H1 (cell line): ENCODE results near the gene KRTAP12-2. TPM values are rescaled to one million over a fixed set of nuclear protein-coding genes. Genes with fewer than 3 reads are reported as not detected.

Experiments used
- CTCF ChIA-PET: fragments of 300-600 bp; sonication (Branson Sonifier 250); formaldehyde crosslinking; loops from one replicate; lab custom pipeline; 2021; ENCODE audit not compliant: partially characterized antibody; lab: Charles Lee
- POLR2A ChIA-PET: fragments of 300-600 bp; sonication (Branson Sonifier 250); formaldehyde crosslinking; loops from one replicate; lab custom pipeline; 2021; ENCODE audit warnings: inconsistent platforms; ENCODE audit not compliant: partially characterized antibody; lab: Charles Lee
- DNase-seq, 2 experiments: peaks; one replicate each; pipeline versions ENCODE4 v3.0.0 to v3.0.0-alpha.2; 2010 to 2022; ENCODE audit warnings: low spot score in 2 of 2, low read depth in 1 of 2, mixed read lengths in 1 of 2
- FAIRE-seq: peaks from 2 replicates; lab custom pipeline; 2011; peaks lifted over from hg19 to GRCh38; lab: Jason Lieb, UNC
- H2AFZ ChIP-seq: 2 replicates; pipeline ENCODE4 v1.8.1; 2012; ENCODE audit warnings: low read length, inconsistent platforms
- H2AK5ac ChIP-seq: 2 replicates; pipeline ENCODE4 v1.6.1; 2013; ENCODE audit warnings: low read depth, low read length
- H2BK120ac ChIP-seq: replicated peaks from 2 replicates; pipeline ENCODE3; 2013; ENCODE audit warnings: low read depth, low read length, inconsistent platforms
- H2BK12ac ChIP-seq: 2 replicates; pipeline ENCODE4 v1.6.1; 2013; ENCODE audit warnings: low read depth, low read length
- H2BK15ac ChIP-seq: 2 replicates; pipeline ENCODE4 v1.6.1; 2013; ENCODE audit warnings: low read length
- H2BK20ac ChIP-seq: 2 replicates; pipeline ENCODE4 v1.6.1; 2013; ENCODE audit warnings: low read length
- H2BK5ac ChIP-seq: 2 replicates; pipeline ENCODE4 v1.6.1; 2013; ENCODE audit warnings: low read depth, low read length
- H3K14ac ChIP-seq: 2 replicates; pipeline ENCODE4 v1.6.1; 2013; ENCODE audit warnings: inconsistent platforms; ENCODE audit not compliant: insufficient read length
- H3K18ac ChIP-seq: 2 replicates; pipeline ENCODE4 v1.6.1; 2013; ENCODE audit warnings: low read length; ENCODE audit errors: extremely low read depth
- H3K23ac ChIP-seq: 2 replicates; pipeline ENCODE4 v1.6.1; 2013; ENCODE audit warnings: inconsistent platforms; ENCODE audit not compliant: insufficient read length
- H3K23me2 ChIP-seq: 2 replicates; pipeline ENCODE4 v1.6.1; 2013; ENCODE audit warnings: low read depth, low read length
- H3K27ac ChIP-seq: 2 replicates; pipeline ENCODE4 v1.6.1; 2011; ENCODE audit warnings: low read depth, low read length, inconsistent platforms
- H3K27me3 ChIP-seq, 4 experiments: replicated peaks in 1 of 4; 1 replicate in 1 of 4; 2 replicates in 3 of 4; pipeline versions ENCODE4 v1.6.1 to v1.8.1; 2011 to 2013; ENCODE audit warnings: low read length in 3 of 4, mild to moderate bottlenecking in 3 of 4, inconsistent platforms in 2 of 4, mixed read lengths in 2 of 4, moderate library complexity in 1 of 4; ENCODE audit not compliant: control insufficient read depth in 3 of 4, insufficient read depth in 3 of 4; ENCODE audit errors: extremely low read depth in 1 of 4
- H3K36me3 ChIP-seq, 4 experiments: 2 replicates each; pipeline versions ENCODE4 v1.6.1 to v1.8.1; 2011 to 2013; ENCODE audit warnings: mild to moderate bottlenecking in 4 of 4, low read length in 3 of 4, moderate library complexity in 2 of 4, control low read depth in 1 of 4, inconsistent platforms in 1 of 4; ENCODE audit not compliant: insufficient read depth in 4 of 4, control insufficient read depth in 2 of 4
- H3K4ac ChIP-seq: replicated peaks from 2 replicates; pipeline ENCODE3; 2013; ENCODE audit warnings: low read length, low read depth, mixed read lengths, inconsistent platforms; ENCODE audit not compliant: insufficient read length
- H3K4me1 ChIP-seq, 4 experiments: replicated peaks in 1 of 4; 1 replicate in 1 of 4; 2 replicates in 3 of 4; pipeline versions ENCODE4 v1.6.1 to v1.8.1; 2011 to 2013; ENCODE audit warnings: low read length in 3 of 4, inconsistent platforms in 2 of 4, mixed read lengths in 1 of 4; ENCODE audit not compliant: insufficient read depth in 4 of 4, control insufficient read depth in 3 of 4
- H3K4me2 ChIP-seq, 2 experiments: 2 replicates each; pipeline versions ENCODE4 v1.6.1 to v1.8.1; 2011 to 2013; ENCODE audit warnings: low read depth in 2 of 2, low read length in 2 of 2, control low read depth in 1 of 2, inconsistent platforms in 1 of 2, mild to moderate bottlenecking in 1 of 2; ENCODE audit not compliant: insufficient read depth in 1 of 2
- H3K4me3 ChIP-seq, 4 experiments: fragments of 200-600, 300-600 bp in 1 of 4; sonication (generic), shearing (Covaris generic), sonication (Bioruptor Twin) in 1 of 4; 2 replicates each; pipeline versions ENCODE4 v1.5.1 to v1.8.1; 2011 to 2016; ENCODE audit warnings: low read length in 4 of 4, low read depth in 3 of 4, control low read depth in 2 of 4, inconsistent platforms in 2 of 4, mild to moderate bottlenecking in 2 of 4, mixed read lengths in 1 of 4, moderate library complexity in 1 of 4; ENCODE audit not compliant: insufficient read depth in 2 of 4; ENCODE audit errors: extremely low read depth in 1 of 4
- H3K56ac ChIP-seq: replicated peaks from 2 replicates; pipeline ENCODE3; 2013; ENCODE audit warnings: low read depth, mild to moderate bottlenecking, mixed read lengths, low read length, inconsistent platforms; ENCODE audit not compliant: insufficient read length
- H3K79me1 ChIP-seq: 2 replicates; pipeline ENCODE4 v1.6.1; 2013; ENCODE audit warnings: low read depth, low read length, control low read depth
- H3K79me2 ChIP-seq, 2 experiments: 2 replicates each; pipeline versions ENCODE4 v1.6.1 to v1.8.1; 2012 to 2013; ENCODE audit warnings: low read length in 2 of 2, mild to moderate bottlenecking in 2 of 2, inconsistent platforms in 1 of 2; ENCODE audit not compliant: insufficient read depth in 2 of 2, control insufficient read depth in 1 of 2
- H3K9ac ChIP-seq, 4 experiments: replicated peaks in 1 of 4; 1 replicate in 1 of 4; 2 replicates in 3 of 4; pipeline versions ENCODE4 v1.6.1 to v1.8.1; 2011 to 2013; ENCODE audit warnings: low read depth in 3 of 4, low read length in 3 of 4, control low read depth in 2 of 4, mild to moderate bottlenecking in 2 of 4, moderate library complexity in 2 of 4, inconsistent platforms in 1 of 4; ENCODE audit errors: extremely low read depth in 1 of 4
- H3K9me3 ChIP-seq, 2 experiments: 2 replicates each; pipeline versions ENCODE4 v1.6.1 to v1.8.1; 2012 to 2013; ENCODE audit warnings: mild to moderate bottlenecking in 2 of 2, moderate library complexity in 2 of 2, control low read depth in 1 of 2, inconsistent platforms in 1 of 2, low read depth in 1 of 2, low read length in 1 of 2, mixed read lengths in 1 of 2; ENCODE audit not compliant: insufficient read depth in 2 of 2
- H4K20me1 ChIP-seq, 2 experiments: replicated peaks in 1 of 2; 2 replicates each; pipeline versions ENCODE3 to v1.8.1; 2011 to 2013; ENCODE audit warnings: inconsistent platforms in 2 of 2, low read length in 2 of 2, mild to moderate bottlenecking in 1 of 2; ENCODE audit not compliant: insufficient read depth in 2 of 2, control insufficient read depth in 1 of 2
- H4K5ac ChIP-seq: 2 replicates; pipeline ENCODE4 v1.6.1; 2013; ENCODE audit warnings: low read length, low read depth, mixed read lengths, inconsistent platforms; ENCODE audit not compliant: insufficient read length
- H4K8ac ChIP-seq: 2 replicates; pipeline ENCODE4 v1.8.0; 2013; ENCODE audit warnings: mild to moderate bottlenecking, moderate library complexity, low read length, inconsistent platforms; ENCODE audit not compliant: insufficient read depth; ENCODE audit errors: extremely low read depth
- H4K91ac ChIP-seq: replicated peaks from 2 replicates; pipeline ENCODE3; 2013; ENCODE audit warnings: low read length, mixed read lengths, inconsistent platforms; ENCODE audit not compliant: insufficient read length
- BACH1 ChIP-seq: IDR thresholded peaks from 2 replicates; pipeline ENCODE4 v1.6.1; 2012; ENCODE audit warnings: low read length, improper control_type of control experiment
- GTF2F1 ChIP-seq: IDR thresholded peaks from 2 replicates; pipeline ENCODE4 v1.6.1; 2012; ENCODE audit warnings: low read depth, low read length, improper control_type of control experiment, borderline replicate concordance
- HDAC2 ChIP-seq, 2 experiments: fragments of 300-600 bp in 1 of 2; sonication (generic) in 1 of 2; IDR thresholded peaks; 2 replicates each; pipeline ENCODE4 v1.6.1; 2011 to 2012; ENCODE audit warnings: low read depth in 2 of 2, low read length in 2 of 2, mild to moderate bottlenecking in 2 of 2, moderate library complexity in 2 of 2, borderline replicate concordance in 1 of 2, inconsistent platforms in 1 of 2
- KDM1A ChIP-seq: fragments of 200-600, 300-600 bp; sonication (generic); IDR thresholded peaks from 2 replicates; pipeline ENCODE4 v1.7.1; 2016; ENCODE audit warnings: mild to moderate bottlenecking, low read length, borderline replicate concordance
- MAX ChIP-seq: IDR thresholded peaks from 2 replicates; pipeline ENCODE4 v1.6.1; 2012; ENCODE audit warnings: inconsistent platforms
- POLR2AphosphoS5 ChIP-seq: IDR thresholded peaks from 2 replicates; pipeline ENCODE4 v1.6.1; 2011; ENCODE audit warnings: low read depth, low read length
- RBBP5 ChIP-seq: IDR thresholded peaks from 2 replicates; pipeline ENCODE4 v1.7.1; 2012; ENCODE audit warnings: low read depth, mild to moderate bottlenecking, inconsistent platforms, low read length, moderate library complexity, borderline replicate concordance
- SUZ12 ChIP-seq: fragments of 200-600 bp; sonication (generic); IDR thresholded peaks from 2 replicates; pipeline ENCODE4 v1.6.1; 2012; ENCODE audit warnings: mild to moderate bottlenecking, inconsistent platforms, low read length, moderate library complexity, mixed read lengths
- WGBS, 2 experiments: shearing (Covaris generic) in 1 of 2; methylation state at CpG; one replicate each; pipeline versions ENCODE4 v1.1.6 to v1.1.7; 2013 to 2015; ENCODE audit warnings: low lambda C conversion rate in 2 of 2, mixed read lengths in 2 of 2, inconsistent platforms in 1 of 2, low coverage in 1 of 2, missing lambda C conversion rate in 1 of 2; ENCODE audit not compliant: insufficient replicate concordance in 2 of 2, insufficient coverage in 1 of 2, insufficient read length in 1 of 2; ENCODE audit errors: extremely low coverage in 1 of 2, missing lambda C conversion rate in 1 of 2; 5-methylcytosine and 5-hydroxymethylcytosine counted together
- polyA plus RNA-seq, 7 experiments: library from polyadenylated mRNA; depleted of rRNA in 3 of 7; stranded (reverse) in 5 of 7; unstranded in 2 of 7; fragments of >200 nt in 5 of 7; fragments of 200-250 nt in 2 of 7; gene quantifications; 1 replicate in 5 of 7; 2 replicates in 1 of 7; 4 replicates in 1 of 7; pipeline versions ENCODE4 v1.2.1 to v1.2.3, GENCODE V29; 2011 to 2013; ENCODE audit warnings: missing spikeins in 2 of 7, mixed read lengths in 2 of 7
- total RNA-seq: library from RNA; stranded (reverse); fragmentation: NEBNext Ultra II Directional; extraction: Animal tissue kit (Norgen Biotek cat#: 25700); gene quantifications from 2 replicates; pipeline ENCODE4 v1.2.1, GENCODE V29; 2021

Gene KRTAP12-2
- total and polyA plus RNA-seq, 2 of the 8 experiments (the other 6 are each of a cell fraction or from before 2014, with no cell fraction given), result 0.50 TPM; not detected in 1

GRCh38 chr21:44706026-44706705, 39.4 kb upstream of the KRTAP12-2 start:
- peaks cover 3% of the 10 kb centered on the region; the same call in 1 of the 2 replicates for H3K79me1 ChIP-seq
- WGBS, 2 experiments, result 3% methylated on average over 49 of the region's 54 CpGs; no CpG with 5 or more reads in 1 of the 2 experiments
- peak overlapping the region; percentile 100 for H2BK12ac ChIP-seq
- peak overlapping the region; percentile 99 for H3K18ac ChIP-seq
- ChIA-PET CTCF (interaction anchor here (1.0 kb wide), 1 partner anchor 87 kb away, joined by 3 read pairs; no protein-coding TSS in a partner anchor), POLR2A (interaction anchor here (0.9 to 1.2 kb wide), 4 partner anchors 8 to 196 kb away, joined by 3 read pairs; no protein-coding TSS in a partner anchor)
- peak overlapping the region; percentile 100 for H2BK15ac ChIP-seq
- peak overlapping the region; percentile 100 for H4K91ac ChIP-seq
- no peaks in the 10 kb centered on the region for H3K36me3 ChIP-seq
- H2AFZ ChIP-seq, result no peak overlapping the region
- peak overlapping the region; percentile 99 for H3K14ac ChIP-seq
- H3K23ac ChIP-seq, result peak overlapping the region; percentile 89
- no peak for FAIRE-seq
- peak overlapping the region; percentile 100 for H2AK5ac ChIP-seq
- peak overlapping the region; percentile 96 for H4K8ac ChIP-seq
- peak overlapping the region; percentile 87 for H3K27ac ChIP-seq
- H3K4me2 ChIP-seq, result peak overlapping the region; percentile 91 to 93
- H3K23me2 ChIP-seq, result peaks cover 37% of the 10 kb centered on the region
- H3K27me3 ChIP-seq, result peaks cover 19 to 45% (median 41%) of the 10 kb centered on the region in 4 experiments
- TF ChIP-seq HDAC2 (IDR thresholded peaks at IDR 0.05; ENCODE audit: borderline replicate concordance in 1 of 2, low read depth in 2 of 2, low read length in 2 of 2) (peak; percentile 73 to 89; a peak in 2 of 4 replicates), GTF2F1 (no peak), SUZ12 (peak; percentile 53; the same call in 1 of the 2 replicates), BACH1 (peak; percentile 86), KDM1A (peak; percentile 99), RBBP5 (no peak), POLR2AphosphoS5 (peak; percentile 42; the same call in 1 of the 2 replicates), MAX (peak; percentile 84)
- peaks cover 3 to 69% (median 59%) of the 10 kb centered on the region in 4 experiments for H3K4me1 ChIP-seq
- H4K20me1 ChIP-seq, result peaks cover 0 to 4% of the 10 kb centered on the region in 2 experiments
- peak overlapping the region; percentile 83 for H3K56ac ChIP-seq
- peak overlapping the region; percentile 90 for H4K5ac ChIP-seq
- peak overlapping the region in 3 of 4 experiments; percentile 54 to 74 (median 68); a peak in 6 of 7 replicates for H3K9ac ChIP-seq
- H2BK20ac ChIP-seq, result peak overlapping the region; percentile 100
- no peaks in the 10 kb centered on the region for H3K79me2 ChIP-seq
- H3K4me3 ChIP-seq, result peak overlapping the region; percentile 34 to 58 (median 44)
- peak overlapping the region; percentile 100 for H2BK5ac ChIP-seq
- no peaks in the 10 kb centered on the region for H3K9me3 ChIP-seq
- H2BK120ac ChIP-seq, result peak overlapping the region; percentile 100
- DNase-seq, result peak in 1 of 2 experiments; percentile 56
- peak overlapping the region; percentile 100 for H3K4ac ChIP-seq
